Caki2 (cell line): ENCODE results near the gene SINHCAF. TPM values are rescaled to one million over a fixed set of nuclear protein-coding genes. Genes with fewer than 3 reads are reported as not detected.
A peak's percentile ranks its signal among the peaks of the same experiment; 100 is the strongest.
"Not testable (repeated sequence)": the region's sequence is repeated elsewhere in the genome, so short reads cannot be mapped to it uniquely, and the experiment has no call there.

Experiments
- DNase-seq: peaks from one replicate; pipeline ENCODE4 v3.0.0-alpha.2; 2015; ENCODE audit warnings: low read depth
- in situ Hi-C: cut with HindIII; loops from 2 replicates; pipeline ENCODE4 v1.10.0; 2016; ENCODE audit warnings: low sequenced_read_pairs, low pct_unique_long_range_greater_than_20kb, mixed read lengths
- total RNA-seq: library from RNA; depleted of rRNA; stranded (reverse); fragments of >200 nt; shearing (Covaris generic); gene quantifications from 2 replicates; pipeline ENCODE4 v1.2.3, GENCODE V29; 2014; ENCODE audit warnings: low replicate concordance

SINHCAF gene
- total RNA-seq, 1 experiment from 2014 or later = 115 TPM

GRCh38 chr12:31248815-31249214 lies 77.1 kb downstream of the SINHCAF start:
- no peak for DNase-seq
- in situ Hi-C loops = no loop called here

- no peak for DNase-seq
- in situ Hi-C loops = no loop called here
These were observed 77.6 kb downstream of the SINHCAF start for GRCh38 chr12:31248337-31248736.

- DNase-seq = no peak
- in situ Hi-C loops = no loop called here
These were observed 79.5 kb downstream of the SINHCAF start for GRCh38 chr12:31246470-31246850.

- in situ Hi-C loops = no loop called here
- DNase-seq = no peak
These were observed 80.0 kb downstream of the SINHCAF start for GRCh38 chr12:31245822-31246469.

GRCh38 chr12:31242418-31242817 lies 83.5 kb downstream of the SINHCAF start:
- in situ Hi-C loops, DNase-seq: not testable (repeated sequence)

- DNase-seq = peak; percentile 55
- in situ Hi-C loops = no loop called here
These were observed 87.1 kb downstream of the SINHCAF start for GRCh38 chr12:31238764-31239387.

- DNase-seq, in situ Hi-C loops: not testable (repeated sequence)
These were observed 87.6 kb downstream of the SINHCAF start for GRCh38 chr12:31238333-31238732.

GRCh38 chr12:31236998-31237637 lies 88.8 kb downstream of the SINHCAF start:
- in situ Hi-C loops = no loop called here
- no peak for DNase-seq

- DNase-seq = no peak
- in situ Hi-C loops = no loop called here
These were observed 90.0 kb downstream of the SINHCAF start for GRCh38 chr12:31235868-31236395.

- peak; percentile 38 for DNase-seq
- in situ Hi-C loops = no loop called here
These were observed 90.7 kb downstream of the SINHCAF start for GRCh38 chr12:31234955-31235867.

- no peak for DNase-seq
- in situ Hi-C loops = no loop called here
These were observed 91.7 kb downstream of the SINHCAF start for GRCh38 chr12:31234053-31234840.

- no peak for DNase-seq
- in situ Hi-C loops = no loop called here
These were observed 92.8 kb downstream of the SINHCAF start for GRCh38 chr12:31233061-31233730.

- no peak for DNase-seq
- in situ Hi-C loops = no loop called here
These were observed 93.5 kb downstream of the SINHCAF start for GRCh38 chr12:31232361-31232965.

GRCh38 chr12:31231611-31232360 lies 94.2 kb downstream of the SINHCAF start:
- DNase-seq = no peak
- in situ Hi-C loops = no loop called here
